ENCODE measurements around the gene EPHB1.

EPHB1 gene

DNA sequence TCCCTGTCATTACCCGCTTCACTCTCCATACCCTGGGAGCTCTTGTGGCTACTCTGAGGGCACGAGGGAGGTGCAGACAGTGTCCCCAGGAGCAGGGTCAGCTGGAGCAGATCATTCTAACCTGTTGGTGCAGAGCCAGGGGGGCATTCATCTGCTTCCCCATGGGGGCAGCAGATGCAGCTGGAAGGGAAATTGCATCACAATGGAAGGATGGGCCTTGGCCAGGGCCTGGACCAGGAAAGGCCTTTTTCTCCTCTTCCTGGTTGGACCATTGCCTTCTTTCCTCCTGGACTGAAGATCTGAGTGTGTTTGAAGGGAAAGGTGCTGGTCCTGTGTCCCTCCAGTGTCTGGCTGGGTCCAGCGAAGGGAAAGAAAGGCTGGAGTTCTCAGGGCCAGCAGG, 55.7 kb downstream of the EPHB1 start:
- no peak for DNase-seq (ENCODE audit: low read depth)

- DNase-seq (ENCODE audit: low read depth): no peak
Measured at GRCh38 chr3:134852132-134852531, 57.1 kb downstream of the EPHB1 start.

DNA sequence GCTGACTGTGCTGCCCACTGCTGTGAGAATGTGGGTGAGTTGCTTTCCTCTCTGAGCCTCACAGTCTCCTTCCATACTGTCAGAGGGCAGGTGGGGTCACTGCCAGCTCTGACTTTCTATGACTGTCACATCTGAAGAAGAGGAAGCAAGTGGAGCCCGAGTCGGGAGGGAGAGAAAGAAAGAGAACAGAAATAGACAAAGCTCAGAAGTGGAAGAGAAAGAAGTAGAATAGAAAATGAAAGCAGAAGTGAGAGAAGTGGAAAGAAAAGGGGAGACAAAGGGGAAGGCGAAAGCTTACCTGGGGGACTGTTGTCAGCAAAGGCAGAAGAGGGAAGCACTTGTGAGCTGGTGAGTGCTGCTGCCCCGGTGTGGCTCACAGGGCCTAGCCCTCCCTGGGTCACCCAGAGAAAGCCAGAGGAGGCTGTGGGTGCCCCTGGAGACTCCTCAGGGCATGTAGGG, 57.9 kb downstream of the EPHB1 start:
- no peak for DNase-seq (ENCODE audit: low read depth)

- DNase-seq (ENCODE audit: low read depth): no peak
Measured at GRCh38 chr3:134854254-134854653, 59.2 kb downstream of the EPHB1 start.

DNA sequence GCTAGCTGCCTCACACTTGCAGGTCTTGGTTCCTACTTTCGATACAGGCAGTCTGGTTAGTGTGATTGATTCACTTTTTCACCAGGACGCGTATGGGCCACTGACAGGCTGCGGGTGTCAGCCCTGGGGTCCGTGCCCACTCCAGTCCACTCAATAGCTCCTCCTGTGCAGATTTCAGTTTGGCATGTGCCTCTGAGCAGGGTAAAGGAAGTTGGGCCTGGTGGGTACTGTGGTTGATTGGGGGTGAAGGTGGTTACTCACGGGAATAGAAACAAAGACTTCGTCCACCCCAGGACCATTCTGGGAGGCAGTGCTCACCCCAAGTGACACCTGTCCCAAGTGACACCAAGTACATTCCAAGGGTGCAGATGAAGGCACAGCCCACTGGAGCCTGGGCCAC, 62.3 kb downstream of the EPHB1 start:
- DNase-seq (ENCODE audit: low read depth): no peak

GRCh38 chr3:134857776-134858362, 62.8 kb downstream of the EPHB1 start:
- no peak for DNase-seq (ENCODE audit: low read depth)

- DNase-seq (ENCODE audit: low read depth): no peak
Measured at GRCh38 chr3:134858441-134859035, 63.5 kb downstream of the EPHB1 start.

DNA sequence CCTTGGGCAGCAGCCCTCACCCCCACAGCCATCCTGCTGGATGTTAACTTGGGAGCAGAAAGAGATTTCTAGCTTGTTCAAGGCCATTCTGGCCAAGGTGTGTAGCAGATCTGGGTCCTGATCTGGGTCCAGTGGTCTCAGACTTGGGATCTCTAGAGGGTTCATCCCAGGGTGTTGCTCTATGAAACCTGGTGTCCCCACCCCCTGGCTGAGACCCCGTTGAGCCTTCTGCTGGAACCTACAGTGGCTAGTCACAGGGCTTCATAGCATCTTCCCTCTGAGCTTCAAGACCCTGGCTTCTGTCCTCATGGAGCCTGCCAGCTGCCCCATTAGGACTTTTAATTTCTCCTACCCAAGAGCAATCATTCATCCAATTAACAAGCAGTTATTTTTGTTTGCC, 64.3 kb downstream of the EPHB1 start:
- no peak for DNase-seq (ENCODE audit: low read depth)

DNA sequence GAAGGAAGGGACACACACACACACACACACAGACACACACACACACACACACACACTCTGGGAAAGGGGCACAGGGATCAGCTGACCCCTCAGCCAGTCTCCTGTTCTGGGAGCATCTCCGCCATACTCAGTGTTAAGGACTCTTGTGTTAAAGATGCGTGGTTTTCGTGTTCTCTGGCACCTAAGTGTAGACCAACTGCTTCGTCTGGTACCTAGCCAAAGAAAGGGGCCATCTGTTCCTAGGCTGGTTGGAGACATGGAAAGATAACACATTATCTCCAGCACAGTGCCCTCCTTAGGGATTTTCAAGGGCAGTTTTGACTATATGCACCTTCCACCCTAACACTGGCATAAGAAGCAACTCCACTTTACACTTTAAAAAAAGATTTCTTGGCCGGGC, 65.1 kb downstream of the EPHB1 start:
- DNase-seq (ENCODE audit: low read depth): no peak

- DNase-seq (ENCODE audit: low read depth): no peak
Measured at GRCh38 chr3:134863915-134864314, 68.9 kb downstream of the EPHB1 start.

- DNase-seq (ENCODE audit: low read depth): no peak
Measured at GRCh38 chr3:134864636-134865035, 69.6 kb downstream of the EPHB1 start.

DNA sequence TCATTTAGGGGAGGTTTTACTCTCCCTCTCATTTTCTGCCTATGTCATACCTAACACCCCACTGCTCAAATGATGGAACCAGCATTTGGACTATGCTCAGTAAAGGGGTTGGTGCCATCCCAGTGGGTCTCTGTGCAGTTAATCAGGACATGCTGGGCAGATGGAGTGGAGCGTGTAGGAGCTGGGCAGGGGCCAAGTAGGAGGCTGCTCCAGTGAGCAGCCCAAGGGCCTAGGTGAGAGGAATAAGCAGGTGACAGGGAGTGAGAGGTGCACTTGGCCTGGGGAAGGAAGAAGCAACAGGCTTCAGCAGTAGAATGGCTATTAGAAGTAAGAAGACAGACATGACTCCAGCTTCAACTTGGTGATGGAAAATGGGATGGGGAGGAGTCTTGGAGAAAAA, 72.2 kb downstream of the EPHB1 start:
- no peak for DNase-seq (ENCODE audit: low read depth)

- no peak for DNase-seq (ENCODE audit: low read depth)
Measured at GRCh38 chr3:134869153-134869726, 74.2 kb downstream of the EPHB1 start.

- DNase-seq (ENCODE audit: low read depth): no peak
Measured at GRCh38 chr3:134871818-134872217, 76.8 kb downstream of the EPHB1 start.

DNA sequence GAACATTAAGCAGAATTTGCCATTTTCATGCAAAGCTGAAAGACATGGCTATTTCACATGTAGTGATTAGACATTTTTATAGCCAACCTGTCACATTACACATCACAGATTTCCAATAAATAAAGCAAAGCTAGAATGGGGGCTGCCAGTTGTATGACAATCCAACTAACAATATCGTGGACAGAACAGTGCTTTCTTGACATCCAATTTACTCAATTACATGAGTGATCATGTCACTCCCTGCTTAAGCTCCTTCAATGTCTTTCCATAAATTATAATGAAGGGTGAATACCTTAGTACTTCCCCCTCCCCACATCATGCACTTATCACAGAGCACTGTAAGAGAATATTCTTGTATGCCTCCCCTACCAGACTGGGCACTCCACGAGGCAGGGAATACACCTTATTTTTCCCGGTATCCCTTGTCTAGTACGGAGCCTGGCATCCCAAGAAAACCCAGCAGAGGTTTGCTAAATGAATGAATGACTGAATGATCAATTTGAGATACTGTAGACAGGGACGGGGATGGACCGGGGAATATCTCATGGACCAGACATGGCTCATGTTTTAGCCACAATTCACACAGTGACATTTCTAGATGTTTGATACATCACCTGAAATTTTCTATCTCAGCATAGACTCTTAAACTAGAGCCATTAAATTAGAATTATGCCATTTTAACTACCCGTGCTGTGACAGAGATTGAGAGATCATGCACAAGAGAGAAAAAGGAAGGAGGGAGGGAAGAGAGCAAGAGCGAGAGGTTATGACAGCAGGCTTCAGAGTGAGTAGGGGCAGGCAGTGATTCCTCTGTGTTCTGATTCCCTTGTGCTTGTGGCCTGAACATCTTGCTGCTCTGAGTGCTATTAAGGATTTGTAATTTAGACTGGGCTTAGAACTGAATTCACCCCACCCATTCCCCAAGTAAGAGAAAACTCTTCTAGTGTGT, 77.7 kb downstream of the EPHB1 start:
- DNase-seq (ENCODE audit: low read depth): no peak

GRCh38 chr3:134873789-134874188, 78.7 kb downstream of the EPHB1 start:
- no peak for DNase-seq (ENCODE audit: low read depth)

DNA sequence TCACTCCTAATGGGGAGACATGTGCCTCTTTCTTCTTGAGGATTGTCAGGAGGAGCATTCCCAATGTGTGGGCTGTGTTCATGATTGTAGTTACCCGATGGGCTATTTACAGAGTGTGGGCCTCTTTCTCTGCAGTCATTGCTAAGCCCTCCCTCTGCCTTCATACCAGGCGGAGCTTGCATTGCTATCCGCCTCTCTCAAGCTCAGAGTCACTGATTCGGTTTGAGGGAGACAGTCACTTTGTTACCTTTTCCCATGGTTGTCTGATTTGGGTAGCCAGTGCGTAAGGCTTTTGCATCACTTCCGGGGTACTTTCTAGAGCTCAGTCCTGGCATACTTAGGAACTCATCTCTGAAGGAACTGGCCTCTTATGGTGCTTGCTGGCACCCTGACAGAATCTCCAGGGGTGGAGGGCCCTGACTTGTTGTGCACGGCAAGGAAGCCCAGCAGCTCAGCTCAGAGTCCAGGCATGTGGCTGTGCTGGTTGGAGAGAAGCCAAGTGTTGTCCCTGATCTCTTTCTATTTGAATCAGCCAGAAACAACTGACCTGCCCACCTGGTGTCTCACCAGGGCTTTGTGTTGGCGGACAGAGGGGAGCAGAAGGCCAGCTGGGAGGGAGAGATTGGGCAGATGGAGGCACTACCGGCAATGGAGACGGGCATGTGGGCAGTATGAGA, 79.8 kb downstream of the EPHB1 start:
- DNase-seq (ENCODE audit: low read depth): no peak

DNA sequence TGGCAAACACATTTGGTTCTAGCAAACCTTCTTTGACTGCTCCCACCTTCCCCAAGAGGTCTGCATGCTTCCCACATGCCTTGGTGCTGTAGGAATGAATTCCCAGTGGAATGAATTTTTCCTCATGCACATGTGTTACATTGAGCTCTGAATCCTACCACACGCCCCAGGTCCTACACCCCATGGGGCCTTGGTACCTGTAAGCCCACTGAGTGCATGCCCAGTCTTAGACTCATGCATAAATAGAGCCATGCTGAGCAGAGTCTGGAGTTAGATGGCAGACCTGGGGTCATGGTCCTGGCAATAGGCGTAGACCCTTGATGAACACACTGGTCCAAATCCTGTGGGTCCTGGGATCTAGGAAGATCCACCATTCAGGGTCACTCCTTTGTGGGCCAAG, 81.8 kb downstream of the EPHB1 start:
- no peak for DNase-seq (ENCODE audit: low read depth)

DNA sequence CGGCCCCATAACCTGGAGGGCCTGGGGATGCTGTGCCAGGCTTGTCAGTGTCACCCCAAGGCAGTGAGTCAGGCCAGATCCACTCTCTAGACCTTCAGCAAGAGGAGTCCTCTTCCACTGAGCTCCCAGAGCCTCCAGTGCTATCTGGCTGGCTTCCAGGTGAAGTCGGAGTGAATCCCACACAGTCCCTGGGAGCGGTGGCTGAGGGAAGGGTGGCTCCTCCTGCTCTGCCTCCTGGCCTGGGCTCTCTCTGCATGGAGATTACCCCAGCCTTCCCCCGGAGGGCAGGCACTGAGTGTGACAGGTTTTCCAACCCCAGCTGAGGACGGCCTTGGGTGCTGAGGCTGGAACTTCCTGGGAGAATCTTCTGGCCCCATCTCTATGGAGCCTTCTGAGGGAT, 82.7 kb downstream of the EPHB1 start:
- DNase-seq (ENCODE audit: low read depth): no peak

DNA sequence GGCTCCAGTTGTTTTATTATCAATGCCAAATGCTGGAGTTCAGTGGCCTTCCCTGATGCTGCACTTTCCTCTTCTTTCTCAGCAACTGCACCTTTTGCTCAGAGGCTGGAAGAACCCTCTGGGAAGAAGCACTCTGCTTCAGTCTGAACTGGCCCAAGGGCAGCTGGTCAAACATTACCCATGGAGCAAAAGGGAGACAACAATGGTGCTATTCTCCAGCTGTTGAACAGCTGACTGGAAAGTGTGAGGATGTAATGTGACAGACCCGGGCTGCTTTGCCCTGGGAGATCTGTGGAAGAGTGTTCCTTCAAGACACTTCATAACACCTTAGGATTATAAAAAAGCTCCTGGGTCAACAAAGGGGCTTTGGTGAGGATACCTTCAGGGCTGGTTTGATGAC, 84.9 kb downstream of the EPHB1 start:
- no peak for DNase-seq (ENCODE audit: low read depth)

DNA sequence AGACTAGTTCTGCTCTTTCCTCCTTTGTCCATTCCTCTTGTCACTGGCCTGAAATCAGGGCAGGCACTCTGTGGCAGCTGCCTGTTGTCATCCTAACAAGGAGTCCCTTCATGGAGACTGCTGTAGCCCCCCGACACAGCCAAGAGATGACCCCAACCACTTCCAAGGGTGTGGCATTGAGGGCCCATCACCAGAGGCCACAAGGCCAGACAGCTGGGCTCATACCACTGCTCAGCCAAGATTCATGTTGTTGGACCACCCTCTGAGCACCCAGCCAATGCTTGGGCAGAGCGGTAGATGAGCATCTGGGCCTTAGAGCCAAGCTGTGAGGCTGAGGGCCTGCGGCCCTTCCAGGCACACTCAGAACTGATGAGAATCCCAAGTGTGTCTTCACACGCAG, 85.4 kb downstream of the EPHB1 start:
- DNase-seq (ENCODE audit: low read depth): no peak

DNA sequence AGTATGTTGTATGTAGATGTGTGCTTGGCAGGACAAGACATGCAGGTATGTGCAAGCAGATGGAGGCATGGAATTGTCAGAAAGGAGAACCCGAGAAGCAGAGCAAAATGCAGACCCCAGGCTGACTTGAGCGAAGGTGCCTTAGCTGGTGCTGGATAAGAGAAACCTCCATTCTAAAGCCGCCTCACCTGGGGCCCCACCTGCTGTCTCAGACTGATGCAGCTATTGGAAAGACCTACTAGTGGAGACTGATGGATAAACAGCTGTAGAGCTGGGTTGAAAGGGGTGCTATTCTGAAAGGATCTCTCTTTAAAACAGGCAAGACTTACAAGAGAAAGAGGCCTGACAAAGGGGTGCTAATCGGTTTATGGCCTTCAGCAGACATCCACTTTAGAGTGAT, 86.2 kb downstream of the EPHB1 start:
- no peak for DNase-seq (ENCODE audit: low read depth)
